Heart left ventricle (tissue), 16 donors: ENCODE data around the gene CROCC. TPM values are rescaled to one million over a fixed set of nuclear protein-coding genes. Genes with fewer than 3 reads are reported as not detected.
A peak's percentile ranks its signal among the peaks of the same experiment; 100 is the strongest.
"Not testable (repeated sequence)": the region's sequence is repeated elsewhere in the genome, so short reads cannot be mapped to it uniquely, and the experiment has no call there.

Source experiments
- ATAC-seq, 4 donors: fragments of 200-7000 bp; cut with Tn5 transposase; one replicate each; pipeline ENCODE4 v1.9.1; 2020 to 2022; ENCODE audit warnings: moderate library complexity in 4 of 4, mild to moderate bottlenecking in 3 of 4, moderate number of reproducible peaks in 1 of 4
- DNase-seq, 5 donors: peaks; one replicate each; pipeline ENCODE4 v3.0.0-alpha.2; 2020
- H3K27ac ChIP-seq, 12 donors: fragments of 200-600 bp; sonication (generic) in 4 of 12; one replicate each; pipeline versions ENCODE4 v1.5.0 to v1.8.0; 2016 to 2022; ENCODE audit warnings: mild to moderate bottlenecking in 2 of 12
- H3K27me3 ChIP-seq, 9 donors: fragments of 200-600 bp; sonication (generic) in 2 of 9; one replicate each; pipeline versions ENCODE4 v1.5.1 to v1.8.0; 2016 to 2022; ENCODE audit warnings: mild to moderate bottlenecking in 3 of 9
- H3K36me3 ChIP-seq, 9 donors: fragments of 200-600 bp; sonication (generic) in 2 of 9; one replicate each; pipeline versions ENCODE4 v1.5.0 to v1.8.0; 2018 to 2022; ENCODE audit warnings: mild to moderate bottlenecking in 2 of 9
- H3K4me1 ChIP-seq, 12 donors: fragments of 200-600 bp; sonication (generic) in 4 of 12; one replicate each; pipeline versions ENCODE4 v1.5.0 to v1.8.0; 2016 to 2022; ENCODE audit warnings: mild to moderate bottlenecking in 3 of 12
- H3K4me3 ChIP-seq, 12 donors: fragments of 200-600 bp; sonication (generic) in 4 of 12; one replicate each; pipeline versions ENCODE4 v1.5.0 to v1.8.0; 2017 to 2022; ENCODE audit warnings: mild to moderate bottlenecking in 9 of 12, moderate library complexity in 4 of 12
- H3K9me3 ChIP-seq, 12 donors: fragments of 200-600 bp; sonication (generic) in 4 of 12; one replicate each; pipeline versions ENCODE4 v1.5.0 to v1.8.0; 2016 to 2022; ENCODE audit warnings: mild to moderate bottlenecking in 1 of 12
- POLR2A ChIP-seq, 2 donors: fragments of 450-650 bp; IDR thresholded peaks; one replicate each; pipeline ENCODE4 v1.6.1; 2017; ENCODE audit warnings: antibody characterized with exemption in 2 of 2, mild to moderate bottlenecking in 2 of 2, moderate library complexity in 2 of 2
- WGBS, 4 donors: extraction: QIAGEN DNeasy Blood & Tissue Kit in 2 of 4; methylation state at CpG; one replicate each; pipeline versions ENCODE4 v1.1.5 to v1.1.7; 2013 to 2018; 5-methylcytosine and 5-hydroxymethylcytosine counted together
- intact Hi-C, 10 donors: fragments of 100-400 bp; cut with DNase I; formaldehyde crosslinking; loops; one replicate each; pipeline versions ENCODE4 v1.11.1 to v1.14.2; 2022
- polyA plus RNA-seq, 2 donors: library from polyadenylated mRNA; stranded (reverse); fragments of 200-250 nt; gene quantifications; one replicate each; pipeline ENCODE4 v1.2.3, GENCODE V29; 2013
- total RNA-seq, 9 donors: library from RNA; depleted of rRNA in 2 of 9; stranded (reverse); fragments of >200 nt in 2 of 9; fragmentation: NEBNext Ultra II Directional in 3 of 9; extraction: Animal tissue kit (Norgen Biotek cat#: 25700) in 3 of 9; gene quantifications; one replicate each; pipeline versions ENCODE4 v1.1.0 to v1.2.4, GENCODE V29; 2016 to 2023
- TF ChIP-seq, protein P1 (sequence below), 12 donors: fragments of 200-600 bp; sonication (generic) in 4 of 12; IDR thresholded peaks; one replicate each; pipeline versions ENCODE4 v1.5.0 to v1.8.0; 2018 to 2022; ENCODE audit warnings: antibody characterized with exemption in 12 of 12, mild to moderate bottlenecking in 5 of 12
- donor health status: ischemic (EF 13 %, LVEDD 7.1; RV severe dilation, severe dysfunction).
- donor health status: healthy with polysubstance abuse.
- donor health status: DM: no; HTN: yes; CAD: no.
- donor health status: DM: no; HTN: no; CAD: no.
- donor health status: ischemic (EF 25% LVEDD 6.9; RV normal size, moderate dysfunction).
- donor health status: ischemic (EF 25% LVEDD 5.7; RV mildly dilated, moderate dysfunction).
- donor health status: healthy.
- donor health status: DM: yes; HTN: yes; CAD: no.
- donor health status: ischemic (EF 35%, LVEDD 5.7; RV mildly dilated, moderate dysfunction).
- donor health status: nonischemic (EF 11% LVEDD 7.7; RV severe dilation, severe dysfunction).
- donor health status: DM: yes; HTN: yes; CAD: no.
- donor health status: PGD.
- donor health status: ischemic (EF 29% LVEDD 5.4; RV normal size, mild dysfunction).
- donor health status: nonischemic (EF 23%, LVEDD 6.1; RV moderate dilation, normal function).

The CROCC gene
- total and polyA plus RNA-seq, 11 donors = 3.9 to 17.0 (median 7.6) TPM

DNA sequence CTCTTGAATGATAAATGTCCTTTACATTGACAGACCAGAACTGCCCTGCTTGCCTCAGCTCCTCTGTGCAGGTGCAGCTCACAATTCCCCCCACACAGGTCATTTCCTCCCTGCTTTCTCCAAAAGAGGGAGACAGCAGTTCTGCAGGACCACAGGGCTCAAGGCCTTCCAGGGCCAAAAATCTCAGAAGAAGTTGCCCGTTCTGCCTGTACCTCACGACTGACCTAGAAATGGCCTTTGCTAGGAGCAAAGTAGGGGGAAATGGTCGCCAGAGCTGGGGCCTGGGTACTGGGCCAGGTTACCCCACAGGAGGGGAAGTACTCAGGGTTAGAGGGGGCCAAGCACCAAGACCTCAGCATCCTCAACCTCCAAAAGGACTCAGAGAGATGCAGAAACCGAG lies 14.9 kb upstream of the CROCC start:
- intact Hi-C loops = no loop called here
- Histone ChIP-seq H3K36me3 (no peaks in the 10 kb centered on the region), H3K4me1 (peaks cover 0 to 29% (median 12%) of the 10 kb centered on the region in 12 donors), H3K4me3 (no peak overlapping the region), H3K9me3 (peaks cover 0 to 14% (median 0%) of the 10 kb centered on the region in 12 donors), H3K27ac (peak overlapping the region in 1 of 12 donors; percentile 99), H3K27me3 (no peaks in the 10 kb centered on the region)
- no peak for DNase-seq
- no peak for ATAC-seq
- WGBS, 4 donors = 86 to 93% (median 89%) methylated on average over 4 of the region's 4 CpGs
- TF ChIP-seq, protein P1, sequence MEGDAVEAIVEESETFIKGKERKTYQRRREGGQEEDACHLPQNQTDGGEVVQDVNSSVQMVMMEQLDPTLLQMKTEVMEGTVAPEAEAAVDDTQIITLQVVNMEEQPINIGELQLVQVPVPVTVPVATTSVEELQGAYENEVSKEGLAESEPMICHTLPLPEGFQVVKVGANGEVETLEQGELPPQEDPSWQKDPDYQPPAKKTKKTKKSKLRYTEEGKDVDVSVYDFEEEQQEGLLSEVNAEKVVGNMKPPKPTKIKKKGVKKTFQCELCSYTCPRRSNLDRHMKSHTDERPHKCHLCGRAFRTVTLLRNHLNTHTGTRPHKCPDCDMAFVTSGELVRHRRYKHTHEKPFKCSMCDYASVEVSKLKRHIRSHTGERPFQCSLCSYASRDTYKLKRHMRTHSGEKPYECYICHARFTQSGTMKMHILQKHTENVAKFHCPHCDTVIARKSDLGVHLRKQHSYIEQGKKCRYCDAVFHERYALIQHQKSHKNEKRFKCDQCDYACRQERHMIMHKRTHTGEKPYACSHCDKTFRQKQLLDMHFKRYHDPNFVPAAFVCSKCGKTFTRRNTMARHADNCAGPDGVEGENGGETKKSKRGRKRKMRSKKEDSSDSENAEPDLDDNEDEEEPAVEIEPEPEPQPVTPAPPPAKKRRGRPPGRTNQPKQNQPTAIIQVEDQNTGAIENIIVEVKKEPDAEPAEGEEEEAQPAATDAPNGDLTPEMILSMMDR (IDR thresholded peaks at IDR 0.05) = no peak
- TF ChIP-seq POLR2A (IDR thresholded peaks at IDR 0.05) = no peak

DNA sequence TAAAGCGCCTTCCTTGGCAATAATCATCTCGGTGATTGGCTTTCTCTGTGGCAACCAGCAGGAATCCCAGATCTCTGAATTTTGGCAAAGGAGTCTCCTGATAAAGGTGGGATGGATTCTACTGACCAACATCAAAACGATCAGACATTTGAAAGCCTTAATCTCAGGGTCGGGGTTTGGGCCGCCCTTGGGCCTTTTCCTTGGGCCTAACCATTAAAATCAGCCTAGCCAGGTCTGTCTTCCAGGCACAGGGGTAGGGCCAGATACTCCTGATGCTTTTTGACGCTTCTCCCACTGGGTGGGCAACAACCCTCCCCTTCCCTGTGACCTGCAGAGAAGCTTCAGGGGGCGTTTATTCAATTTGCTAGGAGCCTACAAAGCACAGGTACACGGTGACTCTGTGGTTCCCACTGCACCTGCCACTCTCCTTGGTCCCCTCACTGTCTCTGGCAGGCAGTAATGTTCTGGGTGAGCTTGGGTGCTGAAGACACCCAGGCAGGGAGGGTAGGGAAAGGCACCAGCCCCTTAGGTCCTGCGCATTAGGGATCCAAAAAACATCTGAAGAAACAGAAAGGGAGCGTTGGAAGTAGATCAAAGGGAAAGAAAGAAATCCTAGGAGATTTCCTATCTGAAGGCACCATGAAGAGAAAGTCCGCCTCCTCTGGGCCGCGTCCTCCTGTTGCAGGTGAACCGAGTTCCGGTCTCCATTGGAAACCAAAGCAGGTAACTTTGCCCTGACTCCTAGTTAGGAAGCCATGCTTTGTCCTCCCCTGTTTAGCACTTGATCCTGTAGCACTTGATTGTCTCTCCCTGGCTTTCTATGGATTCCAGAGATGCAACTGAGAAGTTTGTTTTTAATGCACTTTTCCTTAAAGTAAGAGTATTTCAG lies 13.6 kb upstream of the CROCC start:
- intact Hi-C loops = no loop called here
- TF ChIP-seq POLR2A (IDR thresholded peaks at IDR 0.05) = no peak
- TF ChIP-seq, protein P1 (IDR thresholded peaks at IDR 0.05) = no peak
- DNase-seq (no peak), ATAC-seq (no peak)
- H3K36me3 ChIP-seq = no peaks in the 10 kb centered on the region
- H3K9me3 ChIP-seq = peaks cover 0 to 14% (median 0%) of the 10 kb centered on the region in 12 donors
- H3K4me3 ChIP-seq = no peak overlapping the region
- no peaks in the 10 kb centered on the region for H3K27me3 ChIP-seq
- H3K27ac ChIP-seq = no peak overlapping the region
- peaks cover 0 to 37% (median 12%) of the 10 kb centered on the region in 12 donors for H3K4me1 ChIP-seq
- WGBS, 4 donors = 85 to 89% (median 86%) methylated on average over 15 of the region's 15 CpGs

DNA sequence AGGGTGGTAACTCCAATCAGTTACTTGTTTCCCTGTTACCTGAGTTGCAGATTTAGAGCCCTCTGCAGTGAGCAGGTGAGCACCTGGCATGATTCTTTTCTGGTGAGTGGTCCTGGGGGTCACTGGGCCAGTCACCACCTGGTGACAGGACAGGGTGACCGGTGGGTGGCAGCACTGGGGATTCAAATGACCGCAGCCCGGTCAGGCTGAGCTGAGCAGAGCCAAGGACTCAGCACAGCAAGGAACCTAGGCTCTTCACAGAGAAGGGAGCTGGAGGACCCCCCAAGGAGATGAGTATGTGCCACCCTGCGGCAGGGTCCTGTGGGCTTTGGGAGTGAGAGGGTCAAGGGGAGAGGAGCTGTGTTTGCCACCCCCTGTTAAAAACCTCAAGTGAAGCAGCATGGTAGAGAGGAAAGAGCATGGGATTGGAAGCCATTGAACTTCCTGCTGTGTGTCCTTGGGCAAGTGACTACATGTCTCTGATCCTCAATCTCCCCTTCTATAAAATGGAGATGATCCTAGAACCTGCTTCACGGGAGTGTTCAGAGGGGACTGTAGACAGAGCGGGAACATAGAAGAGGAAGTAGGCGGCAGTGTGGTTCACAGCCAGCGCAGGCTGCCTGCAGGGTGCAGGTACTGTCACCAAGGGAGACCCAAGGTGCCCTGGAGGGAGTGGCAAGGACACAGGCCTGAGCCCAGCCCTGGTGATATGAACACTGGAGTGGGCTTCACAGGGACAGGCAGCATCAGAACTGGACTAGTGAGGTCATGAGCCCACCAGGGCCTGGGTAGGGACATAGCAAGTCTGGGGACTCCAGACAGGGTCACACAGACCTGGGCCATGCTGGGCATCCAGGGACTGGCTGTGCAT lies 9.6 kb upstream of the CROCC start:
- H3K9me3 ChIP-seq, H3K27ac ChIP-seq, ATAC-seq, DNase-seq, H3K27me3 ChIP-seq, H3K36me3 ChIP-seq, H3K4me3 ChIP-seq, intact Hi-C loops: not testable (repeated sequence)
- TF ChIP-seq, protein P1 (IDR thresholded peaks at IDR 0.05) = peak in 2 of 12 donors; percentile 13 to 16
- H3K4me1 ChIP-seq = peaks cover 0 to 28% (median 16%) of the 10 kb centered on the region in 12 donors
- 77 to 94% (median 84%) methylated on average over 8 of the region's 8 CpGs for WGBS, 4 donors

DNA sequence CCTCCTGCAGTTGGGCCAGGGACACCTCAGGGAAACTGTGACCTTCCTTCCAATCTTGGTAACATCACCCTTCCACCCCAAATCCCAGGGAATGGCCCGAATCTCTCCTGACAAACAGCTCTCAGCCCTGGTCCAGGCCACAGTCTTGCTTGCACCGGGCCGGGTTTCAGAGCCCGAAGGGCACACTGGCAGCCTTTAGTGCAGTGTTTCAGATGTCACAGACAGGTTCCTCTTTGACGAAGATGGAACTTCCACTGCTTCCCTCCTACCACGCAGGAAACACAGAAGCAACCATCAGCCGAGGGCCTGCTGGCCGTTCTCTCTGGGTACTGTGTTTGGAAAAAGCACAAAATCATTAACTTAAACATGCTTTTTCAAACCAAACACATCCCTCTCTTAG lies 9.0 kb upstream of the CROCC start:
- Histone ChIP-seq H3K4me3 (peak overlapping the region in 2 of 12 donors; percentile 53 to 87), H3K27ac (peak overlapping the region in 1 of 12 donors; percentile 43), H3K4me1 (peaks cover 0 to 28% (median 16%) of the 10 kb centered on the region in 12 donors)
- ATAC-seq, DNase-seq, intact Hi-C loops, H3K27me3 ChIP-seq, H3K36me3 ChIP-seq, H3K9me3 ChIP-seq: not testable (repeated sequence)
- WGBS, 4 donors = 79 to 85% (median 81%) methylated on average over 7 to 8 of the region's 8 CpGs
